Left ventricle myocardium inferior (tissue), 1 donor: ENCODE results near the gene CPAMD8. TPM values are rescaled to one million over a fixed set of nuclear protein-coding genes. Genes with fewer than 3 reads are reported as not detected.

Experiments
- DNase-seq: peaks from one replicate; pipeline ENCODE4 v3.0.0-alpha.2; 2020
- H3K27ac ChIP-seq: fragments of 200-600 bp; replicated peaks from 2 replicates; pipeline ENCODE4 v1.8.0; 2021
- H3K27me3 ChIP-seq: fragments of 200-600 bp; 2 replicates; pipeline ENCODE4 v1.8.0; 2021; ENCODE audit warnings: low read depth
- H3K36me3 ChIP-seq: fragments of 200-600 bp; 2 replicates; pipeline ENCODE4 v1.8.0; 2021
- H3K4me1 ChIP-seq: fragments of 200-600 bp; 2 replicates; pipeline ENCODE4 v1.8.0; 2021
- H3K4me3 ChIP-seq: fragments of 200-600 bp; 2 replicates; pipeline ENCODE4 v1.8.0; 2021; ENCODE audit warnings: mild to moderate bottlenecking, moderate library complexity
- H3K9me3 ChIP-seq: fragments of 200-600 bp; replicated peaks from 2 replicates; pipeline ENCODE4 v1.8.0; 2021
- CTCF ChIP-seq: fragments of 200-600 bp; IDR thresholded peaks from 2 replicates; pipeline ENCODE4 v1.8.0; 2021; ENCODE audit warnings: antibody characterized with exemption, mild to moderate bottlenecking, borderline replicate concordance
- intact Hi-C: fragments of 100-400 bp; cut with micrococcal nuclease; formaldehyde crosslinking; loops from one replicate; pipeline ENCODE4 v1.11.0; 2022
- total RNA-seq: library from RNA; stranded (reverse); fragmentation: NEBNext Ultra II Directional; extraction: Animal tissue kit (Norgen Biotek cat#: 25700); gene quantifications from one replicate; pipeline ENCODE4 v1.2.1, GENCODE V29; 2021
- donor health status: DM: no; HTN: yes; CAD: no; lungs with severe emphysema.

The CPAMD8 gene
- total RNA-seq, 1 donor from 2014 or later = 13.7 TPM

DNA sequence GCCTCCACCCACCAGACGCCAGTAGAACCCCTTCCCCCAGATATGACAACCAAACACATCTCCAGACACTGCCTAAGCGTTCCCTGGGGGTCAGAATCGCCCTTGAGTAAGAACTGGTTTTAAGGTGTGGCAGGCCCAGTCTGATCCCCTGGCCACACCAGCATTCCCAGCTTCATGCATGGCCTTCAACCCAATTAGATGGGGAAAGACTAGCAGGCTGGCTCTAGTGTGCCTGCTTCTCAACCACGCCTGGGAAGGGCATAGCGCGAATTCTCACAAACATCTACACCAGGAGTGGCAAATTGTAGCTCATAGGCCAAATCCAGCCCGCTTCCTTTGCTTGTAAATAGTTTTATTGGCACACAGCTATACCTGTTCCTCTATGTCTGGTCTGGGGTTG lies 35.1 kb upstream of the CPAMD8 start:
- no peaks in the 10 kb centered on the region for H3K27me3 ChIP-seq
- no peak for DNase-seq
- H3K27ac ChIP-seq = no peak overlapping the region
- peaks cover 37% of the 10 kb centered on the region for H3K36me3 ChIP-seq
- peaks cover 27% of the 10 kb centered on the region for H3K9me3 ChIP-seq
- intact Hi-C loops = no loop called here
- H3K4me3 ChIP-seq = no peak overlapping the region
- H3K4me1 ChIP-seq = no peaks in the 10 kb centered on the region
- TF ChIP-seq CTCF = no peak

DNA sequence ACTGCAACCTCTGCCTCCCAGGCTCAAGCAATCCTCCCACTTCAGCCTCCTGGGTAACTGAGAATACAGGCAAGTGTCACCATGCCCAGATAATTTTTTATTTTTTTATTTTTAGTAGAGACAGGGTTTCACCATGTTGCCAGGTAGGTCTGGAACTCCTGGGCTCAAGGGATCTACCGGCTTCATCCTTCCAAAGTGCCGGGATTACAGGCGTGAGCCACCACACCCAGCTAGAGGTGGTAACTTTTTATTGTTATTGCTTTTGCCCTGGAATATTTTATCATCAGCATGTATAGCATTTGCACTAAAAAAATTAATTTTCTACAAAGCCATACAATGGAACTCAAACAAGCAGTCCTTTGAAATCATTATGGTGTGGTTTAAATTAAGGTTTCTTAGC lies 34.6 kb upstream of the CPAMD8 start:
- no peak for TF ChIP-seq CTCF
- H3K36me3 ChIP-seq = peaks cover 37% of the 10 kb centered on the region
- H3K27ac ChIP-seq = no peak overlapping the region
- no peak for DNase-seq
- intact Hi-C loops = no loop called here
- no peak overlapping the region for H3K4me3 ChIP-seq
- H3K4me1 ChIP-seq = no peaks in the 10 kb centered on the region
- H3K27me3 ChIP-seq = no peaks in the 10 kb centered on the region
- H3K9me3 ChIP-seq = peaks cover 27% of the 10 kb centered on the region

DNA sequence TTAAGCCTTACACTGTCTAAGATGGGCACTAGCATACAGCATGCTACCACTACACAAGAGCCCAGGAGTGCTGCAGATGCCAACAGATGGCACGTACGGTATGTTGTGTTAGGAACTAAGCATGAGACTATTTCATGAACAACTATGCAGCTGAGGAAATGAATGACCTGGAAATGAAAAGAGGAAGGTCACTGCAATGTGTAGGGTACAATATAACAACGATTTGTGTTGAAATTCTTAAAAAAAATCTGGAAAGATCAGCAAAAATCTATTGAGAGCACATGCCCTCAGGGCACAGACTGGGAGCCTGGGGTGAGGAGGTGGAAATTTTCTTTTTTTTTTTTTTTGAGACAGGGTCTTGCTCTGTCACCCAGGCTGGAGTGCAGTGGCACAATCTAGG lies 34.2 kb upstream of the CPAMD8 start:
- DNase-seq = no peak

DNA sequence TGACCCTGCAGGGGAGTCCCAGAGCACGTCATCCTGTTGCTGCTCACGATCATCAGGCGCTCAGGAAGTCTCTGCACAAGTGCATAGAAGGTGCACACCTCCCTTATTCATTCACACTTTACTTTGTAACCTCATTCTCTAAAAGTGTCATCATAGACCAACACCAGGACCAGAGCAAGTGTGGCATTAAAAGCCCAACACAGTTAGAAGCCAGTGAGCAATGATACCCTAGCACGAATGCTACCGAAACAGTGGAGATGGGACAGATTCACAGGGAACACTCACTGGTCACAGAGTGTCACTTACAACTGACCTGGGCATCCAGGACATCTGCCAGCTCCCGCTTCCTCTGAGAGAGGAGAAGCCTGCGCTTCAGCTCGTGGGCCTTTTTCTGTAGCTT lies 31.6 kb upstream of the CPAMD8 start:
- intact Hi-C loops = no loop called here
- TF ChIP-seq CTCF = no peak

More for the DNA sequence above, 34.2 kb upstream of the CPAMD8 start:
- TF ChIP-seq CTCF = no peak
- Histone ChIP-seq H3K9me3 (peaks cover 27% of the 10 kb centered on the region), H3K27me3 (no peaks in the 10 kb centered on the region), H3K4me1 (no peaks in the 10 kb centered on the region), H3K27ac (no peak overlapping the region), H3K4me3 (no peak overlapping the region), H3K36me3 (peaks cover 37% of the 10 kb centered on the region)
- intact Hi-C loops = no loop called here

GRCh38 chr19:17055636-17056035 lies 29.0 kb upstream of the CPAMD8 start:
- peaks cover 60% of the 10 kb centered on the region for H3K36me3 ChIP-seq
- intact Hi-C loops = no loop called here
- no peak for DNase-seq
- H3K27me3 ChIP-seq = no peaks in the 10 kb centered on the region
- H3K9me3 ChIP-seq = peaks cover 18% of the 10 kb centered on the region
- no peak overlapping the region for H3K27ac ChIP-seq
- no peak overlapping the region for H3K4me3 ChIP-seq
- no peak for TF ChIP-seq CTCF
- H3K4me1 ChIP-seq = no peaks in the 10 kb centered on the region

More for the DNA sequence above, 31.6 kb upstream of the CPAMD8 start:
- no peak overlapping the region for H3K27ac ChIP-seq
- peaks cover 18% of the 10 kb centered on the region for H3K9me3 ChIP-seq
- H3K36me3 ChIP-seq = peaks cover 44% of the 10 kb centered on the region
- H3K27me3 ChIP-seq = no peaks in the 10 kb centered on the region
- H3K4me3 ChIP-seq = no peak overlapping the region
- no peak for DNase-seq
- H3K4me1 ChIP-seq = no peaks in the 10 kb centered on the region

- Histone ChIP-seq H3K36me3 (peaks cover 65% of the 10 kb centered on the region), H3K27ac (no peak overlapping the region), H3K9me3 (peaks cover 18% of the 10 kb centered on the region), H3K4me3 (no peak overlapping the region), H3K27me3 (no peaks in the 10 kb centered on the region), H3K4me1 (no peaks in the 10 kb centered on the region)
- intact Hi-C loops = loop anchor here (5.0 kb wide), 1 partner anchor 282 kb away; no protein-coding TSS in a partner anchor
- no peak for DNase-seq
- TF ChIP-seq CTCF = no peak
Observed at GRCh38 chr19:17054746-17055145, 28.1 kb upstream of the CPAMD8 start.
